Nucleus accumbens (tissue), 56 donors: ENCODE measurements around the gene MUC6.
"Not testable (repeated sequence)": the region's sequence is repeated elsewhere in the genome, so short reads cannot be mapped to it uniquely, and the experiment has no call there.

Experiments used
- DNase-seq, 56 donors: peaks; one replicate each; lab custom pipeline; 2025; lab: John Stamatoyannopoulos, UW

The MUC6 gene

DNA sequence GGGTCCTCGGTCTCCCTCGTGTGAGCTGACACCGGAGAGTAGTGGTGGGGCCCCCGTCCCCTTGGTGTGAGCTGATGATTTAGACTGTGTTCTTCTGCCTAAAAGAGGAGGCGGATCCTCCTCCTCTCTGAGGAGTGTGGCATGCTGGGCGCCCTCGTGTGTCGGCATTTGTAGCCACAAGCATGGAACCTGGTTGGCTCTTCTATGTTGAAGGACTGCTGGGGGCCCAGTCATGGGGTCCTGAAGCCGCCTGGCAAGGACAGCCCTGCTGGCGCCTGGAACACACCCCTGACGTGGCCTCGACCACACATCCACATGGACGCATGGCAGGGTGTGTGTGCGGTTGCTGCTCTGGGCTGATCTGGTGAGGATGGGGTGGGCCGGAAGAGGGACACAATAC, 60.7 kb downstream of the MUC6 start:
- peak in 24 of 56 donors; percentile 9 to 65 (median 32) for DNase-seq

DNA sequence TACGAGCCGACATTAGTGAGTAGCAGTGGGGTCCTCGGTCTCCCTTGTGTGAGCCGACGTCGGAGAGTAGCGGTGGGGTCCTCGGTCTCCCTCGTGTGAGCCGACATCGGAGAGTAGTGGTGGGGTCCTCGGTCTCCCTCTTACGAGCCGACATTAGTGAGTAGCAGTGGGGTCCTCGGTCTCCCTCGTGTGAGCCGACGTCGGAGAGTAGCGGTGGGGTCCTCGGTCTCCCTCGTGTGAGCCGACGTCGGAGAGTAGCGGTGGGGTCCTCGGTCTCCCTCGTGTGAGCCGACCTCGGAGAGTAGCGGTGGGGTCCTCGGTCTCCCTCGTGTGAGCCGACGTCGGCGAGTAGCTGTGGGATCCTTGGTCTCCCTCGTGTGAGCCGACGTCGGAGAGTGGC, 61.1 kb downstream of the MUC6 start:
- not testable (repeated sequence) for DNase-seq

DNA sequence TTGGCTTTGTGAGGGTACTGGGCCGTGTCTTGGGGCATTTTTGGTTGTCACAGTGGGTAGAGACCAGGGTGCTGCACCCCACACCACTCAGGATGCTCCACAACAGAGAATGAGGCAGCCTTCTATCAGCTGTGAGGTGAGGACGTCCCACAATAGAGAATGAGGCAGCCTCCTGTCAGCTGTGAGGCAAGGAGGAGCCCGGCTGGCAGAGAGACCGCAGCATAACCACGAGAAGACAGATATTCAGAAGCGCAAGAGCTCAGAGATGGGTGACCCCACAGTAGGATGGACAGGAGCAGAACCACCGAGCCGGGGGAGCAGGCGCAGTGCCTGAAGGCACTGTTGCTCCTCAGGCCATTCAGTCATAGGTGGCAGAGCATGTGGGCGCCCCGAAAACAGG, 63.3 kb downstream of the MUC6 start:
- DNase-seq, result no peak

DNA sequence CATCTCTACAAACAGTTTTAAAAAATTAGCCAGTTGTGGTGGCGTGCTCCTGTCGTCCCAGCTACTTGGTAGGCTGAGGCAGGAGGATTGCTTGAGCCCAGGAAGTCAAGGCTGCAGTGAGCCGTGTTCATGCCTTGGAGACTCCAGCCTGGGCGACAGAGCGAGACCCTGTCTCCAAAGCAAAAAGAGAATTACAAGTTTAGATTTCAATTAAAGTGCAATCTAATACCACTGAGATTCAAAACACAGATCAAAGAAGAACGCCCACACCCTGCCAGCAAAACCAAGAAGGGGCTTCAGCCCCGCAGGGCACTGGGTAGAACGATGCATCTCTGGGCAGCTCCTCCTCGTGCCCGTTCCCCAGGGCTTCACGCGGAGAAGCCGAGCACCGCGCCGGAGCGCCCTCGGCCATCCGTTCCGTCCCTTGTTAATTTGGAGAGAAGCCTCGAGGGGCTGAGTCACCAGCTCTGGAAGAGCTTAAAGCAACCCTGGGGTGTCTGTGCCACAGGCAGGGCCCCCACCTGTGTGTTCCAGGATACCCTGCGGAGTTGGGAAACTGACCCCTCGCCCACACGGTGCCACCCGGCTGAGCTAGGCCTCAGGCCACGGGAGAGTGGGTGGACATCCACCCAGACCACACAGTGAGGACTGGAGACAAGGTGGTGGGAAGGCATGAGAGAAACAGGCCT, 63.9 kb downstream of the MUC6 start:
- DNase-seq, result no peak

DNA sequence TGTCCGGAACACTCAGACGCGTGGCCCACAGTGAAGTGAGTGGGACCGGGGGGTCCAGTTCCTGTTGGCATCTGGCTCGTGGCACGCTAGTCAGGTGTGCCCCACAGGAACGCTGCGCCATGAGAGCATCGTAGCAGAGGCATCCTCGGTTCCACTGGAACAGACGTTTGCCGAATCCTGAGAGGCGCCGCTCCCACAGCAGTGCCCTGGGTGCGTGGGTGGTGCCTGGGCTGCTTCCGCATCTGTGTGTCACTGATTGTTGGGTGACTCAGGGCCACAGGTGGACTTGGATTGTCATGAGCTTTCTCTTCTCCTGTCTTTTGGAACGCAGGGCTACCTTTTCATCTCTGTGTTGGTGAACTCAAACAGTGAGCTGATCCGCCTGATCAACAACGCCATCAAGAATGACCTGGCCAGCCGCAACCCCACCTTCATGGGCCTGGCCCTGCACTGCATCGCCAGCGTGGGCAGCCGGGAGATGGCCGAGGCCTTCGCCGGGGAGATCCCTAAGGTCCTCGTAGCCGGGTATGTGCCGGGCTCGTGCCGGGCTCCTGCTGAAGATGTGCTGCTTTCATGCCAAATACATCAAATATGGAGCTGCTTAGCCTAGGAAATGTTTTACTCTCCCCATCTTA, 64.7 kb downstream of the MUC6 start:
- DNase-seq, result peak in 24 of 56 donors; percentile 7 to 70 (median 42)

DNA sequence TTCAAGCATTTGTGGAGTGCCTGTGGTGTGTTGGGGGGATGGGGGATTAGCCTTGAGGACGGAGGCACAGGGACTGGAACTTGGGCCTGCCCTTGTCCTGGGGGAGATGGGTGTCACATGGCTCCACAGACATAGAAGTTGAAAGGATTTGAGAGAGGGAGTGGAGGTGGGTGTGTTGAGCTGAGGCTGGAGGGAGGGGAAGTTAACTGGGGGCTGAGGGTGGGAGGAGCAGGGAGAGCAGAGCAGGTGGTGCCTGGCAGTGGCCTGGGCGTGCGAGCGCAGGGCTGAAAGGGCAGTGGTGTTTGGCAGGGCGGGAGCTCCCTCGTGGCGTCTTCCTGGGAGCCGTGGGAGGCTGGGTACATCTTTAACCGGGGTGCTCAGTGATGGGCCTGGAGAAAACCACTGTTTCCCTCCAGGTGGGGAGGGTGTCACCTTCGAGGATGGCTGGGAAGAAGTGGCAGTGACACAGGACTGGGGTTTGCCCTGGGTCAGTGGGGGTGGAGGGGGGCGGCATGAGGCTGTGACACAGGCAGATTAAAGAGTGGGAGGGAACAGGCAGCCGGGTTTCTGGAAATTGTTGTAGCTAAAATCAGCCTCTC, 65.3 kb downstream of the MUC6 start:
- peak in 3 of 56 donors; percentile 26 to 63 (median 45) for DNase-seq

DNA sequence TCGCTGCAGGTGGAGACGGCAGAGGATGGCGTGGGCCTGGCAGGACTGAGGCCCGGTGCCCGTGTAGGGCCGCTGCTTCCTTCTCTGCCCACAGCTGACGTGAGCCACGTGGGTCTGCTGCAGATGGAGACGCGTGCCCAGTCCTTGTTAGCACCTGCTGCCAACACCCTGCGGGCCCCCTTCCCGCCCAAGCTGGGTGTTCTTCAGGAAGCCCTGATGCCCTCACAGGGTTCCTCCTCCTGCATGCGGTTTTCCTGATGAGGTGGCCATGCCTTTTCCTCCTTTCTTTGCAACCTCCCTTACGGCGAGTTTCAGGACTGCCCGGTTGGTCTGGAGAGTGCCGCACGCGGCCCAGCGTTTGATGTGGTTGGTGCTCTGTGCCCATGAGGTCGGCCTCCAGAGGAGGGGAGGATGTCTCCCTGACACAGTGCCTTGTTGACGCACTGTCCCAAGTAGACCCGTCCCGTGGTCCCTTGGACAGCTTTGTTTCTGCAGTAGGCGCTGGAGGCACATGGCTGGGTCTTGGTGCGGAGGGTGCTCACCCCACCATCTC, 66.1 kb downstream of the MUC6 start:
- DNase-seq, result no peak

DNA sequence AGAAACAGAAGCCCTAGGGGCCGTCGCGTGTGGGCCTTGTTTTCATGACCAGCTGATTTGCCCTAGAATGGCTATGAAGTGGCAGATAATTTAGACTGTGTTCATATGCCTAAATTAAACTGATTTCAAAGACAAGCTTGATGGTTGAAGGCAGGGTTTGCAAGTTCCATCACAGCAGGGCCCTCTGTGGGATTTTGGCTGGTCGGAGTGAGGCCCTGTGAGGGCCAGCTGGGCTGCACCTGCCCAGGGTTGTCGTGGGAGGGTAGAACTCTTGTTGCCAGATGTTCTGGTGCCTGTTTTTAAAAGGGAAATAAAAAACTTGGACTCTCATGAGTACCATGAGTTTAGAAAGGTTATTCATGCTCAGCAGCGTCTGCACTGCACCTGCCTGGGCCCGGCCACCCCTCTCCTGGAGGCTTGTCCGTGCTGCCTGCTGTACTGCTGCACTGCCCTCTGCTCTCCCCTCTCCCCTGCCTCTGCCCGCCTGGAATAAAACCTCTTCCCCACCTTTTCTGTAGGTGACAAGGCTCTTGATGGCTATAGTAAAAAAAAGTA, 66.8 kb downstream of the MUC6 start:
- no peak for DNase-seq

DNA sequence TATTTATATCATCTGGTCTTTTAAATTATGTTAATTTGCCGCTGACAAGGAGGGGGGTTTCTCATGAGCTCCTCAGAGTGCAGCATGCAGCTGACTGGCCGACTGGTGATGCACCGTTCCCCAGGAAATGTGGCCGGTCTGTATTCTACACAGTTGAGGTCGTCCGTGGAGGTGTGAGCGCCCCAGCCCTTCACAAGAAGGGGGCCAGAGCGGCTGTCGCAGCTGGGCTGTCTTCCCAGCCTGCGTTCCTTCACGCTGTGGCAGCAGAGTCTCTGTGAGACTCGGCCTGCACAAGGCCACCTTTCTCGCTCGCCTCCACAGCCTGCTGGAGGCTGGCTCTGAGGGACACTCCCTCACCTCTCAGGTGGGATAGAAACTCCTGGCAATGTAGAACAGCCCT, 67.7 kb downstream of the MUC6 start:
- no peak for DNase-seq

DNA sequence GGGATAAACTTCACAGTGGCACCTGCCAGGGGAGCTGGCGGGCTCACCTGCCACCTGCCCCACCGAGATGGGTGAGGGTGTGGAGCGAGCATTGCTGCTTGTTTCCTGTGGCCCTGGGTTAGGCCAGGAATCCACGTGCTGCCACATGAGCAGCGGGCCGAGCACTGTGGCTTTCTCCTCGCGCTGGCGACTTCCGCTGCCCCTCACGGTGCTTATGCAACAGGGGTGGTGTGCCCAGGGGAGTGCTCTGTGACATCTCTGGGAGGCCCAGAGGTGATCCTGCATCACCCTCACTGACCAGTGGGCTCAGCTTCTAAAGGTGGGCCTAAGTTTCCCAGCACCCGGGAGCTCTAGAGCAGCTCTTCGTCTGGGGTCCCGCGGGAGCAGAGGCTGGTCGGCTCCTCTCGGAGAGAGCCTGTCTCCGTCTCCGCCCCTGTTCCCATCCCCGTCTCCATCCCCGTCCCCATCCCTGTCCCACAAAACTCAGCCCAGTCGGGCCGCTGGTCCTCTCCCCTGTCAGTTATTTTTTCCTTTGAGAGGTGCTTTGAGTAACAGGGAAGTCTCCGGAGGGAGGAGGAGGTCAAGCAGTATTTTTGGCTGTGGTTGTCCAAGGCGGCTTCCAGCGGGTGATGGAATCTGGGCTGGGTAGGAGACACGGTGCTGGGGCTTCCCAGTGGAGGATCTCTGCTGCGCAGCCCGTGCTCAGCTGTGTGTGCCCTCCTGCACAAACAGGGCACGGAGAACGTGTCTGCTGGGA, 68.3 kb downstream of the MUC6 start:
- no peak for DNase-seq

DNA sequence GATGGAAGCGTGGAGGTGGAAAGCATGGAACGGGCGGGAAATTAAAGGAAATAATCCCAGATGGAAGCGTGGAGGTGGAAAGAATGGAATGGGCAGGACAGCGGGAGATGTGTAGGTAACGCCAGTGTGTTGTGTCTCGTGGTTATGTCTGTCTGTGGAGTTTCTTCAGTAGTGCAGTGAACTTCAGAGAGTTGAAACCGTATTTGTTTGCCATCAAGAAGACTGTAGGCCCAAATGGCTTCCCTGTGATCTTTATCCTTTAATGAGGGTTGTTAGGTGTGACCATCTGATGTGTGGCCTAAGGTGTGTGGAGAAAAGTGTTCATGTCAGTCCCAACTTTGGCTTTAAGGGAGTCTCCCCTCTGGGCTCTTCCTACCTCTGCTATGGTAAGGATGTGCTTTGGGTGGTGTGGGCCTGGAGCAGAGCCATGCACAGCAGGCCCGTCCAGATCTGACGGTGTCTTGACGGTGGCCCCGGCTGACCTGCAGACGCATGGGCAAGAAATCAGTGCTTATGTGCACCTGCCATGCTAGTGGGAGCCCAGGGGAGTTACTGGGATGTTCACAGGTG, 71.2 kb downstream of the MUC6 start:
- DNase-seq, result no peak

DNA sequence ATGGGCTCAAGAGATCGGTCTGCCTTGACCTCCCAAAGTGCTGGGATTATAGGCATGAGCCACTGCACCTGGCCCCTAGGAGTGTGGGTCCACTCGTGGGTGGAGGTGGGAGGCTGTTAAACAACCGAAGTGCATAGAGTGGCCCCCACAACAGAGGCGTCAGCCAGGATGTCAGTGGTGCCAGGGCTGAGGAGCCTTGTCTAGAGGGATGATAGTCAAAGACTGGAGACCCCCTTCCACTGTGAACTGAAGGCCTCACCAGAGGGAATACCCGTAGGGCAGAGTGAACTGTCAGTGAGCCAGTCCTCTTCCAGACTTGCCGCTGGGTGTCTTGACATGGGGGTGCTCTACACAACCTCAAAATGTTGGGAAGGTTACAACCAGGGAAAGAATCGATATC, 72.7 kb downstream of the MUC6 start:
- DNase-seq, result no peak
